K562 (cell line): ENCODE data around the gene LRIT1. TPM values are rescaled to one million over a fixed set of nuclear protein-coding genes. Genes with fewer than 3 reads are reported as not detected.

Experiments used
- ATAC-seq: fragments of 200-7000 bp; cut with Tn5 transposase; 3 replicates; pipeline ENCODE4 v1.9.1; 2020; ENCODE audit warnings: moderate library complexity
- BruUV-seq: library from RNA; stranded (reverse); fragments of 400-500 nt; replicated peaks from 2 replicates; lab custom pipeline; 2021; lab: Mats Ljungman, UMichigan
- CTCF ChIA-PET: fragments of 300-600 bp; formaldehyde crosslinking; extraction: SDS; loops from one replicate; lab custom pipeline; 2021; ENCODE audit warnings: low intra/inter-chr PET ratio; lab: Yijun Ruan, JAX
- POLR2A ChIA-PET: fragments of 300-600, 350-650 bp; sonication (Branson Sonifier 250); formaldehyde crosslinking; extraction: SDS; loops from one replicate; lab custom pipeline; 2021; ENCODE audit warnings: antibody characterized with exemption, inconsistent platforms; lab: Yijun Ruan, JAX
- DNase-seq, 4 experiments: peaks; one replicate each; pipeline versions ENCODE4 v3.0.0 to v3.0.0-alpha.2; 2011 to 2018; ENCODE audit warnings: low spot score in 3 of 4, mixed read lengths in 3 of 4; ENCODE audit errors: extremely low read depth in 1 of 4
- FAIRE-seq: peaks from 2 replicates; lab custom pipeline; 2011; peaks lifted over from hg19 to GRCh38; lab: Jason Lieb, UNC
- H2AFZ ChIP-seq: 2 replicates; pipeline ENCODE4 v1.6.0; 2011; ENCODE audit warnings: low read depth, low read length, control low read depth, inconsistent platforms
- H3K27ac ChIP-seq: fragments of 200-600 bp; 3 replicates; pipeline ENCODE4 v1.8.0; 2011; ENCODE audit warnings: low read depth, mild to moderate bottlenecking, control low read depth, inconsistent platforms, low read length, moderate library complexity, mixed read lengths; ENCODE audit errors: extremely low read depth
- H3K27me3 ChIP-seq, 2 experiments: fragments of 300-600 bp in 1 of 2; 2 replicates in 1 of 2; 3 replicates in 1 of 2; pipeline versions ENCODE4 v1.6.0 to v1.8.0; 2011; ENCODE audit warnings: inconsistent platforms in 2 of 2, low read length in 2 of 2, mild to moderate bottlenecking in 1 of 2, mixed read lengths in 1 of 2, moderate library complexity in 1 of 2; ENCODE audit not compliant: control insufficient read depth in 2 of 2, insufficient read depth in 2 of 2
- H3K36me3 ChIP-seq: fragments of 300-600 bp; 3 replicates; pipeline ENCODE4 v1.8.0; 2011; ENCODE audit warnings: mild to moderate bottlenecking, low read length, inconsistent platforms; ENCODE audit not compliant: control insufficient read depth, insufficient read depth
- H3K4me1 ChIP-seq, 2 experiments: fragments of 200-600 bp in 1 of 2; replicated peaks in 1 of 2; 2 replicates in 1 of 2; 3 replicates in 1 of 2; pipeline versions ENCODE4 v1.5.1 to v1.8.0; 2011; ENCODE audit warnings: inconsistent platforms in 2 of 2, low read length in 2 of 2, mild to moderate bottlenecking in 1 of 2, mixed read lengths in 1 of 2, moderate library complexity in 1 of 2; ENCODE audit not compliant: control insufficient read depth in 2 of 2, insufficient read depth in 2 of 2
- H3K4me2 ChIP-seq: 2 replicates; pipeline ENCODE4 v1.6.1; 2011; ENCODE audit warnings: low read length, control low read depth, inconsistent platforms, mixed read lengths; ENCODE audit not compliant: insufficient read depth
- H3K4me3 ChIP-seq: fragments of 200-600 bp; sonication (generic), shearing (Covaris generic); 2 replicates; pipeline ENCODE4 v1.5.1; 2016; ENCODE audit warnings: control low read depth, inconsistent platforms
- H3K79me2 ChIP-seq: fragments of 200-600 bp; 3 replicates; pipeline ENCODE4 v1.8.0; 2011; ENCODE audit warnings: low read length, inconsistent platforms; ENCODE audit not compliant: control insufficient read depth, insufficient read depth
- H3K9ac ChIP-seq, 2 experiments: 2 replicates each; pipeline versions ENCODE4 v1.6.0 to v1.6.1; 2011; ENCODE audit warnings: low read depth in 2 of 2, low read length in 2 of 2, control low read depth in 1 of 2, inconsistent platforms in 1 of 2, mild to moderate bottlenecking in 1 of 2, mixed read lengths in 1 of 2; ENCODE audit not compliant: insufficient read depth in 1 of 2
- H3K9me1 ChIP-seq: one replicate; pipeline ENCODE4 v1.6.0; 2011; ENCODE audit warnings: inconsistent platforms, mild to moderate bottlenecking, low read length, moderate library complexity; ENCODE audit not compliant: control insufficient read depth, insufficient read depth
- H3K9me3 ChIP-seq: replicated peaks from 2 replicates; pipeline ENCODE4 v1.5.1; 2011; ENCODE audit warnings: low read depth, low read length, inconsistent platforms; ENCODE audit not compliant: control insufficient read depth, insufficient read depth
- H4K20me1 ChIP-seq: replicated peaks from 2 replicates; pipeline ENCODE4 v1.6.1; 2011; ENCODE audit warnings: low read length, inconsistent platforms, mixed read lengths; ENCODE audit not compliant: control insufficient read depth, insufficient read depth
- ASH1L ChIP-seq: fragments of 450-650 bp; IDR thresholded peaks from 2 replicates; pipeline ENCODE4 v1.6.1; 2018; ENCODE audit warnings: borderline replicate concordance, mild to moderate bottlenecking, low read depth; ENCODE audit not compliant: partially characterized antibody
- FOXA1 ChIP-seq: fragments of 450-650 bp; IDR thresholded peaks from 2 replicates; pipeline ENCODE4 v1.6.1; 2016; ENCODE audit warnings: mild to moderate bottlenecking, borderline replicate concordance
- KAT7 ChIP-seq: sonication (generic); formaldehyde crosslinking; IDR thresholded peaks from 2 replicates; pipeline ENCODE4 v1.8.0; 2022; ENCODE audit warnings: missing genetic modification reagents, mild to moderate bottlenecking, borderline replicate concordance
- NRF1 ChIP-seq, 2 experiments: fragments of 450-650 bp; IDR thresholded peaks in 1 of 2; conservative IDR thresholded peaks in 1 of 2; 2 replicates each; pipeline ENCODE4 v1.6.1; 2014; ENCODE audit warnings: mild to moderate bottlenecking in 2 of 2
- PHB ChIP-seq: fragments of 250-450 bp; sonication (Bioruptor Pico); IDR thresholded peaks from 2 replicates; pipeline ENCODE4 v1.5.0; 2021
- ZNF609 ChIP-seq: sonication (generic); formaldehyde crosslinking; IDR thresholded peaks from 2 replicates; pipeline ENCODE4 v1.8.1; 2023; ENCODE audit warnings: missing genetic modification reagents, mild to moderate bottlenecking, borderline replicate concordance
- WGBS: fragments of 100-300 bp; shearing (Covaris generic); methylation state at CpG from one replicate; pipeline ENCODE4 v1.1.6; 2016; ENCODE audit warnings: low coverage, mixed read lengths; ENCODE audit not compliant: insufficient coverage; ENCODE audit errors: missing lambda C conversion rate; 5-methylcytosine and 5-hydroxymethylcytosine counted together
- in situ Hi-C: fragments of 300-500 bp; cut with MboI; formaldehyde crosslinking; loops from 4 replicates; pipeline ENCODE4 v1.15.0; 2018; ENCODE audit warnings: inconsistent platforms, mixed read lengths
- intact Hi-C: fragments of 100-400 bp; cut with micrococcal nuclease; formaldehyde crosslinking; loops from 2 replicates; pipeline ENCODE4 v1.14.2; 2022
- polyA plus RNA-seq, 8 experiments: library from polyadenylated mRNA; depleted of rRNA in 4 of 8; stranded (reverse) in 5 of 8; unstranded in 3 of 8; fragments of >200 nt; fragmentation: Nextera tagmentation in 2 of 8; fragmentation: Illumina TruSeq in 1 of 8; extraction: Ambion mirVana in 2 of 8; extraction: Trizol in 1 of 8; gene quantifications; 2 replicates each; pipeline versions ENCODE4 v1.2.1 to v1.2.3, GENCODE V29; 2011 to 2014; ENCODE audit warnings: inconsistent platforms in 1 of 8, missing spikeins in 1 of 8
- total RNA-seq, 7 experiments: library from RNA; depleted of rRNA in 6 of 7; stranded (reverse); fragments of >200 nt in 6 of 7; fragmentation: Illumina TruSeq in 2 of 7; extraction: Trizol in 2 of 7; gene quantifications; 2 replicates each; pipeline versions ENCODE4 v1.2.1 to v1.2.3, GENCODE V29; 2011 to 2021; ENCODE audit warnings: low replicate concordance in 1 of 7
- TF ChIP-seq, protein P1 (sequence below): fragments of 250-450 bp; sonication (Bioruptor Pico); IDR thresholded peaks from 2 replicates; pipeline ENCODE4 v1.9.0; 2021; ENCODE audit warnings: mild to moderate bottlenecking, inconsistent platforms
- TF ChIP-seq, protein P2 (sequence below): IDR thresholded peaks from 2 replicates; pipeline ENCODE4 v1.6.1; 2011; ENCODE audit not compliant: insufficient read length; ENCODE audit errors: extremely low read depth

The LRIT1 gene
- total and polyA plus RNA-seq, 9 of the 15 experiments (the other 6 are each of a cell fraction or from before 2014, with no cell fraction given), result not detected

GRCh38 chr10:84238909-84239308 is 2.4 kb downstream of the LRIT1 start:
- no peaks in the 10 kb centered on the region for H3K9me3 ChIP-seq
- CTCF ChIA-PET, result no interaction called here
- no TSS peak for BruUV-seq
- TF ChIP-seq NRF1 (conservative IDR thresholded peaks at IDR 0.05 in 1 of 2, IDR thresholded peaks at IDR 0.05 in 1 of 2) (no peak), FOXA1 (no peak), ZNF609 (CRISPR knock-in tag) (no peak), KAT7 (CRISPR knock-in tag) (no peak), PHB (no peak), ASH1L (no peak)
- TF ChIP-seq, protein P1, sequence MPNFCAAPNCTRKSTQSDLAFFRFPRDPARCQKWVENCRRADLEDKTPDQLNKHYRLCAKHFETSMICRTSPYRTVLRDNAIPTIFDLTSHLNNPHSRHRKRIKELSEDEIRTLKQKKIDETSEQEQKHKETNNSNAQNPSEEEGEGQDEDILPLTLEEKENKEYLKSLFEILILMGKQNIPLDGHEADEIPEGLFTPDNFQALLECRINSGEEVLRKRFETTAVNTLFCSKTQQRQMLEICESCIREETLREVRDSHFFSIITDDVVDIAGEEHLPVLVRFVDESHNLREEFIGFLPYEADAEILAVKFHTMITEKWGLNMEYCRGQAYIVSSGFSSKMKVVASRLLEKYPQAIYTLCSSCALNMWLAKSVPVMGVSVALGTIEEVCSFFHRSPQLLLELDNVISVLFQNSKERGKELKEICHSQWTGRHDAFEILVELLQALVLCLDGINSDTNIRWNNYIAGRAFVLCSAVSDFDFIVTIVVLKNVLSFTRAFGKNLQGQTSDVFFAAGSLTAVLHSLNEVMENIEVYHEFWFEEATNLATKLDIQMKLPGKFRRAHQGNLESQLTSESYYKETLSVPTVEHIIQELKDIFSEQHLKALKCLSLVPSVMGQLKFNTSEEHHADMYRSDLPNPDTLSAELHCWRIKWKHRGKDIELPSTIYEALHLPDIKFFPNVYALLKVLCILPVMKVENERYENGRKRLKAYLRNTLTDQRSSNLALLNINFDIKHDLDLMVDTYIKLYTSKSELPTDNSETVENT, result no peak
- TF ChIP-seq, protein P2, sequence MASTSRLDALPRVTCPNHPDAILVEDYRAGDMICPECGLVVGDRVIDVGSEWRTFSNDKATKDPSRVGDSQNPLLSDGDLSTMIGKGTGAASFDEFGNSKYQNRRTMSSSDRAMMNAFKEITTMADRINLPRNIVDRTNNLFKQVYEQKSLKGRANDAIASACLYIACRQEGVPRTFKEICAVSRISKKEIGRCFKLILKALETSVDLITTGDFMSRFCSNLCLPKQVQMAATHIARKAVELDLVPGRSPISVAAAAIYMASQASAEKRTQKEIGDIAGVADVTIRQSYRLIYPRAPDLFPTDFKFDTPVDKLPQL, result no peak
- TF ChIP-seq, all 486 proteins: peak for 0
- Histone ChIP-seq H3K9me1 (no peaks in the 10 kb centered on the region), H3K36me3 (no peaks in the 10 kb centered on the region), H3K4me1 (peaks cover 0 to 7% of the 10 kb centered on the region in 2 experiments; a peak in 2 of 5 replicates), H3K9ac (no peak overlapping the region), H3K4me2 (no peak overlapping the region), H3K79me2 (no peaks in the 10 kb centered on the region), H3K27me3 (peaks cover 22 to 62% of the 10 kb centered on the region in 2 experiments; a peak in 4 of 5 replicates), H2AFZ (no peak overlapping the region), H3K27ac (no peak overlapping the region), H3K4me3 (no peak overlapping the region), H4K20me1 (no peaks in the 10 kb centered on the region)
- ATAC-seq (no peak), DNase-seq (no peak), FAIRE-seq (no peak)
- POLR2A ChIA-PET, result interaction anchor here (1.4 kb wide), 1 partner anchor 11 kb away, joined by 5 read pairs; no protein-coding TSS in a partner anchor
- in situ Hi-C loops (no loop called here), intact Hi-C loops (no loop called here)
- 5% methylated on average over 3 of the region's 3 CpGs for WGBS
